ENCODE results near the gene TSPAN14.

DNA sequence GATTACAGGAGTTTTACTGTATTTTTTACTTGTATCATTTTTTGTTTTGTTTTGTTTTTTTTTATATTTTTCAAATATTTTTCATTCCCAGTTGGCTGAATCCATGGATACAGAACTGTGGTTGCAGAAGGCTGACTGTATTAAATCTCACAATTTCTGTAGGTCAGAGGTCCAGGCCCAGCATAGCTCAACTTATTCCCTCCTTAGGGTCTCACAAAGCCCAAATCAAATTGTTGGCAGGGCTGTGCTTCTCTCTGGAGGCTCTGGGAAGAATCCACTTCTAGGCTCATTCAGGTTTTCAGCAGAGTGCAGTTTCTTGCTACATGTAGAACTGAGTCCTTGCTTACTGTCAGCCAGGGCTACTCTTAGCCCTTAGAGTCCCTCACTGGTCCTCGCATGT, 22.6 kb downstream of the TSPAN14 start:
- TF ChIP-seq POU2F2 (IDR thresholded peaks at IDR 0.05; ENCODE audit: low read depth, low read length) (no peak), POLR2A (IDR thresholded peaks at IDR 0.05; ENCODE audit: low read depth, low read length) (no peak), SPI1 (IDR thresholded peaks at IDR 0.05; ENCODE audit: low read depth, low read length) (no peak)
